HepG2 (cell line): ENCODE results near the gene MED22. TPM values are rescaled to one million over a fixed set of nuclear protein-coding genes. Genes with fewer than 3 reads are reported as not detected.

ENCODE experiments used
- ATAC-seq: fragments of 200-7000 bp; cut with Tn5 transposase; 3 replicates; pipeline ENCODE4 v1.9.1; 2020; ENCODE audit warnings: mild to moderate bottlenecking, moderate library complexity
- BruUV-seq: library from RNA; stranded (reverse); fragments of 400-500 nt; replicated peaks from 2 replicates; lab custom pipeline; 2021; lab: Mats Ljungman, UMichigan
- CTCF ChIA-PET: fragments of 300-600 bp; formaldehyde crosslinking; extraction: SDS; loops from one replicate; lab custom pipeline; 2021; ENCODE audit warnings: low total read pairs, inconsistent platforms, low intra/inter-chr PET ratio; lab: Yijun Ruan, JAX
- POLR2A ChIA-PET: fragments of 350-600 bp; sonication (Branson Sonifier 250); formaldehyde crosslinking; loops from one replicate; lab custom pipeline; 2020; ENCODE audit warnings: antibody characterized with exemption, inconsistent platforms; lab: Yijun Ruan, JAX
- DNase-seq: peaks from one replicate; pipeline ENCODE4 v3.0.0-alpha.2; 2015; ENCODE audit warnings: low spot score
- FAIRE-seq: peaks from 3 replicates; lab custom pipeline; 2011; peaks lifted over from hg19 to GRCh38; lab: Jason Lieb, UNC
- H2AFZ ChIP-seq: one replicate; pipeline ENCODE4 v1.6.1; 2011; ENCODE audit warnings: low read length, inconsistent platforms
- H3K27ac ChIP-seq: fragments of 300-600 bp; 3 replicates; pipeline ENCODE4 v1.8.0; 2011; ENCODE audit warnings: mixed run types, mild to moderate bottlenecking, mixed read lengths, low read length, inconsistent platforms; ENCODE audit not compliant: insufficient read depth; ENCODE audit errors: extremely low read length
- H3K27me3 ChIP-seq, 2 experiments: fragments of 200-600 bp in 1 of 2; 2 replicates in 1 of 2; 3 replicates in 1 of 2; pipeline versions ENCODE4 v1.6.0 to v1.8.0; 2011; ENCODE audit warnings: low read length in 2 of 2, mild to moderate bottlenecking in 2 of 2, moderate library complexity in 2 of 2, inconsistent platforms in 1 of 2; ENCODE audit not compliant: insufficient read depth in 2 of 2, control insufficient read depth in 1 of 2
- H3K36me3 ChIP-seq, 2 experiments: fragments of 200-600 bp in 1 of 2; replicated peaks in 1 of 2; 2 replicates in 1 of 2; 3 replicates in 1 of 2; pipeline versions ENCODE4 v1.5.1 to v1.8.0; 2011; ENCODE audit warnings: low read length in 2 of 2, inconsistent platforms in 1 of 2; ENCODE audit not compliant: insufficient read depth in 2 of 2, control insufficient read depth in 1 of 2
- H3K4me1 ChIP-seq: 2 replicates; pipeline ENCODE4 v1.5.1; 2012; ENCODE audit warnings: low read length, inconsistent platforms; ENCODE audit not compliant: insufficient read depth
- H3K4me2 ChIP-seq: 2 replicates; pipeline ENCODE4 v1.6.0; 2011; ENCODE audit warnings: low read depth, low read length, inconsistent platforms
- H3K4me3 ChIP-seq, 3 experiments: fragments of 200-600 bp in 1 of 3; sonication (generic), shearing (Covaris generic) in 1 of 3; replicated peaks in 1 of 3; 2 replicates each; pipeline ENCODE4 v1.5.1; 2011 to 2016; ENCODE audit warnings: low read length in 3 of 3, inconsistent platforms in 2 of 3, low read depth in 2 of 3, mild to moderate bottlenecking in 2 of 3, control low read depth in 1 of 3, mixed read lengths in 1 of 3; ENCODE audit not compliant: insufficient read depth in 1 of 3
- H3K79me2 ChIP-seq: one replicate; pipeline ENCODE4 v1.6.1; 2011; ENCODE audit warnings: low read length, inconsistent platforms; ENCODE audit not compliant: insufficient read depth
- H3K9ac ChIP-seq: 2 replicates; pipeline ENCODE4 v1.6.0; 2011; ENCODE audit warnings: mild to moderate bottlenecking, low read depth, low read length, inconsistent platforms; ENCODE audit not compliant: insufficient read depth
- H3K9me3 ChIP-seq: 2 replicates; pipeline ENCODE4 v1.5.1; 2012; ENCODE audit warnings: mild to moderate bottlenecking, low read length
- H4K20me1 ChIP-seq: 2 replicates; pipeline ENCODE4 v1.6.0; 2011; ENCODE audit warnings: inconsistent platforms, mild to moderate bottlenecking, low read length, moderate library complexity; ENCODE audit not compliant: insufficient read depth
- ARNT2 ChIP-seq: sonication (generic); formaldehyde crosslinking; IDR thresholded peaks from 2 replicates; pipeline ENCODE4 v1.8.0; 2022; ENCODE audit warnings: mild to moderate bottlenecking, low read depth, missing genetic modification reagents, moderate library complexity
- CBX5 ChIP-seq: sonication (generic); formaldehyde crosslinking; IDR thresholded peaks from 2 replicates; pipeline ENCODE4 v1.4.0; 2020; ENCODE audit warnings: missing genetic modification reagents, borderline replicate concordance
- CHD2 ChIP-seq: IDR thresholded peaks from 2 replicates; pipeline ENCODE4 v1.6.1; 2011; ENCODE audit warnings: low read depth, low read length, improper control_type of control experiment
- JUND ChIP-seq: sonication (generic); formaldehyde crosslinking; IDR thresholded peaks from 2 replicates; pipeline ENCODE4 v1.8.0; 2022; ENCODE audit warnings: mild to moderate bottlenecking, missing genetic modification reagents
- KMT2B ChIP-seq: IDR thresholded peaks from 2 replicates; pipeline ENCODE4 v1.6.1; 2016; ENCODE audit warnings: missing genetic modification reagents, missing compliant biosample characterization
- NCOR1 ChIP-seq: fragments of 200-600 bp; sonication (generic); IDR thresholded peaks from 2 replicates; pipeline ENCODE4 v1.7.0; 2017; ENCODE audit warnings: antibody characterized with exemption, low read length, borderline replicate concordance
- ONECUT2 ChIP-seq: sonication (generic); formaldehyde crosslinking; IDR thresholded peaks from 2 replicates; pipeline ENCODE4 v1.4.0; 2020; ENCODE audit warnings: missing genetic modification reagents
- WIZ ChIP-seq: sonication (generic); formaldehyde crosslinking; IDR thresholded peaks from 2 replicates; pipeline ENCODE4 v1.5.1; 2020; ENCODE audit warnings: mild to moderate bottlenecking, missing genetic modification reagents
- ZMYM4 ChIP-seq: sonication (generic); formaldehyde crosslinking; IDR thresholded peaks from 2 replicates; pipeline ENCODE4 v1.8.1; 2023; ENCODE audit warnings: mild to moderate bottlenecking, missing genetic modification reagents
- ZNF282 ChIP-seq: fragments of 450-650 bp; IDR thresholded peaks from 2 replicates; pipeline ENCODE4 v1.6.1; 2018; ENCODE audit not compliant: partially characterized antibody
- ZNF431 ChIP-seq: sonication (generic); formaldehyde crosslinking; IDR thresholded peaks from 2 replicates; pipeline ENCODE4 v1.9.0; 2022; ENCODE audit warnings: missing genetic modification reagents, low read depth, mild to moderate bottlenecking, borderline replicate concordance
- ZNF607 ChIP-seq: sonication (generic); formaldehyde crosslinking; IDR thresholded peaks from 2 replicates; pipeline ENCODE4 v1.5.1; 2020; ENCODE audit warnings: missing genetic modification reagents, mild to moderate bottlenecking, borderline replicate concordance
- ZNF879 ChIP-seq: sonication (generic); formaldehyde crosslinking; IDR thresholded peaks from 2 replicates; pipeline ENCODE4 v1.8.1; 2023; ENCODE audit warnings: missing genetic modification reagents
- WGBS: methylation state at CpG from one replicate; pipeline ENCODE4 v1.1.6; 2017; ENCODE audit warnings: low lambda C conversion rate; 5-methylcytosine and 5-hydroxymethylcytosine counted together
- in situ Hi-C: cut with HindIII; loops from 2 replicates; pipeline ENCODE4 v1.10.0; 2017; ENCODE audit warnings: low pct_unique_long_range_greater_than_20kb; ENCODE audit not compliant: extremely low pct_ligation_motif_present
- intact Hi-C: fragments of 100-400 bp; cut with micrococcal nuclease; formaldehyde crosslinking; loops from one replicate; pipeline ENCODE4 v1.10.0; 2022; ENCODE audit not compliant: unreplicated experiment
- polyA plus RNA-seq, 8 experiments: library from polyadenylated mRNA; depleted of rRNA in 3 of 8; stranded (reverse) in 7 of 8; unstranded in 1 of 8; fragments of >200 nt; fragmentation: Illumina TruSeq in 4 of 8; extraction: Trizol in 4 of 8; gene quantifications; 2 replicates each; pipeline versions ENCODE4 v1.2.1 to v1.2.3, GENCODE V29; 2011 to 2016; ENCODE audit warnings: low read depth in 4 of 8, missing spikeins in 1 of 8, mixed read lengths in 1 of 8; ENCODE audit not compliant: insufficient read depth in 1 of 8
- total RNA-seq, 5 experiments: library from RNA; depleted of rRNA; stranded (reverse); fragments of >200 nt; fragmentation: Illumina TruSeq; extraction: Trizol; gene quantifications; 2 replicates each; pipeline ENCODE4 v1.2.3, GENCODE V29; 2016; ENCODE audit warnings: low read depth in 1 of 5
- TF ChIP-seq, protein P1 (sequence below), 2 experiments: sonication (generic) in 1 of 2; formaldehyde crosslinking in 1 of 2; IDR thresholded peaks; 2 replicates each; pipeline versions ENCODE4 v1.6.1 to v1.9.0; 2014 to 2022; ENCODE audit warnings: antibody characterized with exemption in 1 of 2, borderline replicate concordance in 1 of 2, inconsistent platforms in 1 of 2, low read depth in 1 of 2, missing genetic modification reagents in 1 of 2

MED22 gene
- total and polyA plus RNA-seq, 2 of the 13 experiments (the other 11 are each of a cell fraction or from before 2014, with no cell fraction given) = 15.8 to 22.1 TPM

DNA sequence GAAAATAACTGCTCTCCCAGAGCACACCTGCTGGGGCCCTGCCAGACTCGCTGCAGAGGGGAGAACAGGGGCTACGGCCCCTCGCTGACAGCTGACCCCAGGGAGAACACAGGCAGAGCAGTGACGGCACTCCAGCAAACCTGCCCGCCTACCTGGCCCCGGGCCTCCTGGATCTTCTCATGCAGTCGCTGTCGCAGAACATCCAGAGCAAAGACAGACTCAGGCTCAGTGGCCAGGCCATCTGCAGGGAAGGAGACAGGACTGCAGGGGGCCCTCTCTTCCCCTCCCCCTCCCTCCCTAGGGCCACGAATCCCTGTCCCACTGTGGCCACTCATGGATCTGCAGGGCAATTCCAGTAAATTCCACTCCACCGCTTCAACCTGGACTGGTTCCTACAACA, 14.4 kb downstream of the MED22 start:
- in situ Hi-C loops (loop anchor here (5.0 kb wide), 1 partner anchor 146 kb away; no protein-coding TSS in a partner anchor), intact Hi-C loops (no loop called here)
- no peak for ATAC-seq
- no peak for DNase-seq
- Histone ChIP-seq H3K27me3 (no peaks in the 10 kb centered on the region; a peak in 1 of 5 replicates), H2AFZ (no peak overlapping the region), H3K4me3 (no peak overlapping the region), H3K9ac (no peak overlapping the region), H3K36me3 (peaks cover 18 to 41% of the 10 kb centered on the region in 2 experiments; a peak in 4 of 5 replicates), H4K20me1 (0 out of 2 replicates have a peak, but pooled peaks cover 7% of the 10 kb centered on the region), H3K4me2 (no peak overlapping the region), H3K9me3 (no peaks in the 10 kb centered on the region), H3K79me2 (peaks cover 26% of the 10 kb centered on the region), H3K27ac (no peak overlapping the region), H3K4me1 (peaks cover 22% of the 10 kb centered on the region)
- POLR2A ChIA-PET = no interaction called here
- no TSS peak for BruUV-seq
- CTCF ChIA-PET = no interaction called here
- TF ChIP-seq CBX5 (CRISPR knock-in tag) (no peak), ONECUT2 (CRISPR knock-in tag) (no peak)
- FAIRE-seq = no peak
- WGBS = 97% methylated on average over 5 of the region's 10 CpGs

DNA sequence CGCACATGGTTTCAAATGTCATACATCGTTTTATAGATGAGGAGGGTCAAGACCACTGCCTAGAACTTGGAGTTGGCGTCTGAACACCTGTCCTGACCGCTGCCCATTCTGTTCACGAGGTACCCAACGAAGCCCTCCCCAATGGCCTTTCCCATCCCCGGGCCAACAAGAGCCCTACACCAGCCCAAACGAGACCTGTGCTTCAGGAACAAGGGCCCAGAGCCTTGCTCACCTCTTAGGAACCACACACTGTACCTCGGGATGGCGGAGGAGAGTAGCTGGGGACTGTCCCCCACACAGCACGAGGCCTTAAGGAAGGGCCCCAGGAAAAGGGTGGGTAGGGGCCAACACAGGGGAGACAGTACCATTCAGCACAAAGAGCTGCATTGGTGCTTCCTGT, 14.9 kb downstream of the MED22 start:
- WGBS = 91% methylated on average over 10 of the region's 11 CpGs
- H3K27me3 ChIP-seq = no peaks in the 10 kb centered on the region; a peak in 1 of 5 replicates
- CTCF ChIA-PET = no interaction called here
- peaks cover 22% of the 10 kb centered on the region for H3K4me1 ChIP-seq
- H3K36me3 ChIP-seq = peaks cover 18 to 41% of the 10 kb centered on the region in 2 experiments; a peak in 4 of 5 replicates
- in situ Hi-C loops (loop anchor here (5.0 kb wide), 1 partner anchor 146 kb away; no protein-coding TSS in a partner anchor), intact Hi-C loops (no loop called here)
- ATAC-seq (no peak), DNase-seq (no peak), FAIRE-seq (no peak)
- H3K4me2 ChIP-seq = no peak overlapping the region
- H3K4me3 ChIP-seq = no peak overlapping the region
- H3K27ac ChIP-seq = no peak overlapping the region
- BruUV-seq = no TSS peak
- no peak overlapping the region for H3K9ac ChIP-seq
- H3K9me3 ChIP-seq = no peaks in the 10 kb centered on the region
- no peak overlapping the region for H2AFZ ChIP-seq
- POLR2A ChIA-PET = no interaction called here
- peaks cover 26% of the 10 kb centered on the region for H3K79me2 ChIP-seq
- H4K20me1 ChIP-seq = 0 out of 2 replicates have a peak, but pooled peaks cover 7% of the 10 kb centered on the region
- TF ChIP-seq ZNF879 (CRISPR knock-in tag) (no peak), ZMYM4 (CRISPR knock-in tag) (no peak), JUND (CRISPR knock-in tag) (no peak), NCOR1 (no peak), ARNT2 (no peak), ZNF431 (CRISPR knock-in tag) (no peak), KMT2B (CRISPR knock-in tag) (no peak), WIZ (CRISPR knock-in tag) (no peak), ZNF282 (no peak), CHD2 (no peak), ZNF607 (CRISPR knock-in tag) (no peak)
- TF ChIP-seq, protein P1, sequence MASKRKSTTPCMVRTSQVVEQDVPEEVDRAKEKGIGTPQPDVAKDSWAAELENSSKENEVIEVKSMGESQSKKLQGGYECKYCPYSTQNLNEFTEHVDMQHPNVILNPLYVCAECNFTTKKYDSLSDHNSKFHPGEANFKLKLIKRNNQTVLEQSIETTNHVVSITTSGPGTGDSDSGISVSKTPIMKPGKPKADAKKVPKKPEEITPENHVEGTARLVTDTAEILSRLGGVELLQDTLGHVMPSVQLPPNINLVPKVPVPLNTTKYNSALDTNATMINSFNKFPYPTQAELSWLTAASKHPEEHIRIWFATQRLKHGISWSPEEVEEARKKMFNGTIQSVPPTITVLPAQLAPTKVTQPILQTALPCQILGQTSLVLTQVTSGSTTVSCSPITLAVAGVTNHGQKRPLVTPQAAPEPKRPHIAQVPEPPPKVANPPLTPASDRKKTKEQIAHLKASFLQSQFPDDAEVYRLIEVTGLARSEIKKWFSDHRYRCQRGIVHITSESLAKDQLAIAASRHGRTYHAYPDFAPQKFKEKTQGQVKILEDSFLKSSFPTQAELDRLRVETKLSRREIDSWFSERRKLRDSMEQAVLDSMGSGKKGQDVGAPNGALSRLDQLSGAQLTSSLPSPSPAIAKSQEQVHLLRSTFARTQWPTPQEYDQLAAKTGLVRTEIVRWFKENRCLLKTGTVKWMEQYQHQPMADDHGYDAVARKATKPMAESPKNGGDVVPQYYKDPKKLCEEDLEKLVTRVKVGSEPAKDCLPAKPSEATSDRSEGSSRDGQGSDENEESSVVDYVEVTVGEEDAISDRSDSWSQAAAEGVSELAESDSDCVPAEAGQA (IDR thresholded peaks at IDR 0.05; ENCODE audit: low read depth) = no peak
- TF ChIP-seq, protein P1 (CRISPR knock-in tag; IDR thresholded peaks at IDR 0.05; ENCODE audit: borderline replicate concordance) = no peak
